ENCODE measurements around the gene MS4A12.

DNA sequence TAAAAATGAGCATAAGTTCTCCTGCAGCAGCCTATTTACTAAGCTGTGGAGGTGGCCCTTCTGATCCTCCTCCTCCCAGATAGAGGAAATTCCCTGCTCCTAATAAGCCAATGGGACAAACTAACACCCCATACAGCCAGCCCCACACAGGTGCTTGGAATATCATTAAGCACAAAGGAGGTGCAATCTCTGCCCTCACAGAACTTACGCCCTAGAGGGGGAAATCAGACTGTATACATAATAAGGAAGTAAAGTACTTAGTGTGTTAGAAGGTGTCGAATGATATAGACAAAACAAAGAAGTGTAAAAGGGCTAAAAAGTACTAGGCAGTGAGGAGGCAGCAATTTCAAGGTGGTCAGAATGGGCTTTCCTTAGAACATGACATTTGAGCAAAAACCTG, 5.8 kb downstream of the MS4A12 start:
- no peak for TF ChIP-seq JUN (IDR thresholded peaks at IDR 0.05; ENCODE audit: low read depth, low read length)
- TF ChIP-seq BRCA1 (IDR thresholded peaks at IDR 0.05; ENCODE audit: low read depth, low read length), result no peak
- TF ChIP-seq, protein P1, sequence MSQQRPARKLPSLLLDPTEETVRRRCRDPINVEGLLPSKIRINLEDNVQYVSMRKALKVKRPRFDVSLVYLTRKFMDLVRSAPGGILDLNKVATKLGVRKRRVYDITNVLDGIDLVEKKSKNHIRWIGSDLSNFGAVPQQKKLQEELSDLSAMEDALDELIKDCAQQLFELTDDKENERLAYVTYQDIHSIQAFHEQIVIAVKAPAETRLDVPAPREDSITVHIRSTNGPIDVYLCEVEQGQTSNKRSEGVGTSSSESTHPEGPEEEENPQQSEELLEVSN (IDR thresholded peaks at IDR 0.05), result no peak
- TF ChIP-seq, protein P2, sequence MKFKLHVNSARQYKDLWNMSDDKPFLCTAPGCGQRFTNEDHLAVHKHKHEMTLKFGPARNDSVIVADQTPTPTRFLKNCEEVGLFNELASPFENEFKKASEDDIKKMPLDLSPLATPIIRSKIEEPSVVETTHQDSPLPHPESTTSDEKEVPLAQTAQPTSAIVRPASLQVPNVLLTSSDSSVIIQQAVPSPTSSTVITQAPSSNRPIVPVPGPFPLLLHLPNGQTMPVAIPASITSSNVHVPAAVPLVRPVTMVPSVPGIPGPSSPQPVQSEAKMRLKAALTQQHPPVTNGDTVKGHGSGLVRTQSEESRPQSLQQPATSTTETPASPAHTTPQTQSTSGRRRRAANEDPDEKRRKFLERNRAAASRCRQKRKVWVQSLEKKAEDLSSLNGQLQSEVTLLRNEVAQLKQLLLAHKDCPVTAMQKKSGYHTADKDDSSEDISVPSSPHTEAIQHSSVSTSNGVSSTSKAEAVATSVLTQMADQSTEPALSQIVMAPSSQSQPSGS (IDR thresholded peaks at IDR 0.05; ENCODE audit: low read length), result no peak
- TF ChIP-seq CREB1 (IDR thresholded peaks at IDR 0.05), result no peak
- TF ChIP-seq EP300 (IDR thresholded peaks at IDR 0.05; ENCODE audit: borderline replicate concordance in 1 of 2, low read depth in 2 of 2, low read length in 2 of 2), result no peak
- TF ChIP-seq, protein P3, sequence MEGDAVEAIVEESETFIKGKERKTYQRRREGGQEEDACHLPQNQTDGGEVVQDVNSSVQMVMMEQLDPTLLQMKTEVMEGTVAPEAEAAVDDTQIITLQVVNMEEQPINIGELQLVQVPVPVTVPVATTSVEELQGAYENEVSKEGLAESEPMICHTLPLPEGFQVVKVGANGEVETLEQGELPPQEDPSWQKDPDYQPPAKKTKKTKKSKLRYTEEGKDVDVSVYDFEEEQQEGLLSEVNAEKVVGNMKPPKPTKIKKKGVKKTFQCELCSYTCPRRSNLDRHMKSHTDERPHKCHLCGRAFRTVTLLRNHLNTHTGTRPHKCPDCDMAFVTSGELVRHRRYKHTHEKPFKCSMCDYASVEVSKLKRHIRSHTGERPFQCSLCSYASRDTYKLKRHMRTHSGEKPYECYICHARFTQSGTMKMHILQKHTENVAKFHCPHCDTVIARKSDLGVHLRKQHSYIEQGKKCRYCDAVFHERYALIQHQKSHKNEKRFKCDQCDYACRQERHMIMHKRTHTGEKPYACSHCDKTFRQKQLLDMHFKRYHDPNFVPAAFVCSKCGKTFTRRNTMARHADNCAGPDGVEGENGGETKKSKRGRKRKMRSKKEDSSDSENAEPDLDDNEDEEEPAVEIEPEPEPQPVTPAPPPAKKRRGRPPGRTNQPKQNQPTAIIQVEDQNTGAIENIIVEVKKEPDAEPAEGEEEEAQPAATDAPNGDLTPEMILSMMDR (IDR thresholded peaks at IDR 0.05; ENCODE audit: control extremely low read depth in 1 of 3, insufficient read depth in 1 of 3, low read depth in 1 of 3, low read length in 3 of 3), result no peak
- TF ChIP-seq EZH2 (IDR thresholded peaks at IDR 0.05; ENCODE audit: low read depth, low read length, severe bottlenecking), result no peak
- no peak for TF ChIP-seq POLR2A (IDR thresholded peaks at IDR 0.05; ENCODE audit: control extremely low read depth in 1 of 2, low read depth in 2 of 2, low read length in 2 of 2)
- TF ChIP-seq TAF1 (IDR thresholded peaks at IDR 0.05; ENCODE audit: low read depth, low read length), result no peak
- no peak for TF ChIP-seq CHD1 (IDR thresholded peaks at IDR 0.05; ENCODE audit: low read depth, low read length)
